GM12878 (cell line): ENCODE results near the gene ZNF423.

Experiments used
- CTCF ChIP-seq, 3 experiments: IDR thresholded peaks in 2 of 3; conservative IDR thresholded peaks in 1 of 3; 2 replicates each; pipeline ENCODE4 v1.5.1; 2011; ENCODE audit warnings: low read depth in 3 of 3, low read length in 3 of 3, mild to moderate bottlenecking in 3 of 3, control low read depth in 2 of 3, moderate library complexity in 2 of 3, inconsistent platforms in 1 of 3, mixed read lengths in 1 of 3; ENCODE audit not compliant: control insufficient read depth in 2 of 3, insufficient read depth in 1 of 3; ENCODE audit errors: extremely low read depth in 1 of 3
- MEF2A ChIP-seq: IDR thresholded peaks from 2 replicates; pipeline ENCODE4 v1.6.1; 2011; ENCODE audit warnings: low read depth, mild to moderate bottlenecking, low read length, moderate library complexity; ENCODE audit not compliant: insufficient read depth
- POLR2AphosphoS2 ChIP-seq: IDR thresholded peaks from 2 replicates; pipeline ENCODE4 v1.6.1; 2011; ENCODE audit warnings: low read depth, mild to moderate bottlenecking, low read length, improper control_type of control experiment, moderate library complexity
- RELA ChIP-seq: fragments of 450-650 bp; IDR thresholded peaks from 2 replicates; pipeline ENCODE4 v1.8.0; 2014; ENCODE audit warnings: borderline replicate concordance; ENCODE audit not compliant: partially characterized antibody
- YY1 ChIP-seq: IDR thresholded peaks from 2 replicates; pipeline ENCODE4 v1.6.1; 2011; ENCODE audit warnings: low read depth, mild to moderate bottlenecking, low read length

- no peak for TF ChIP-seq CTCF (IDR thresholded peaks at IDR 0.05 in 2 of 3, conservative IDR thresholded peaks at IDR 0.05 in 1 of 3; ENCODE audit: control insufficient read depth in 2 of 3, extremely low read depth in 1 of 3, insufficient read depth in 1 of 3, low read depth in 3 of 3, low read length in 3 of 3)
- no peak for TF ChIP-seq POLR2AphosphoS2
- TF ChIP-seq RELA = no peak
- TF ChIP-seq MEF2A = no peak
- no peak for TF ChIP-seq YY1
Measured at GRCh38 chr16:49459953-49460735, 395.8 kb downstream of the ZNF423 start.
